ENCODE data around the gene CIB2. TPM values are rescaled to one million over a fixed set of nuclear protein-coding genes. Genes with fewer than 3 reads are reported as not detected.

Gene CIB2
- total RNA-seq, 4 donors from 2014 or later: 8.4 to 19.5 (median 9.5) TPM

DNA sequence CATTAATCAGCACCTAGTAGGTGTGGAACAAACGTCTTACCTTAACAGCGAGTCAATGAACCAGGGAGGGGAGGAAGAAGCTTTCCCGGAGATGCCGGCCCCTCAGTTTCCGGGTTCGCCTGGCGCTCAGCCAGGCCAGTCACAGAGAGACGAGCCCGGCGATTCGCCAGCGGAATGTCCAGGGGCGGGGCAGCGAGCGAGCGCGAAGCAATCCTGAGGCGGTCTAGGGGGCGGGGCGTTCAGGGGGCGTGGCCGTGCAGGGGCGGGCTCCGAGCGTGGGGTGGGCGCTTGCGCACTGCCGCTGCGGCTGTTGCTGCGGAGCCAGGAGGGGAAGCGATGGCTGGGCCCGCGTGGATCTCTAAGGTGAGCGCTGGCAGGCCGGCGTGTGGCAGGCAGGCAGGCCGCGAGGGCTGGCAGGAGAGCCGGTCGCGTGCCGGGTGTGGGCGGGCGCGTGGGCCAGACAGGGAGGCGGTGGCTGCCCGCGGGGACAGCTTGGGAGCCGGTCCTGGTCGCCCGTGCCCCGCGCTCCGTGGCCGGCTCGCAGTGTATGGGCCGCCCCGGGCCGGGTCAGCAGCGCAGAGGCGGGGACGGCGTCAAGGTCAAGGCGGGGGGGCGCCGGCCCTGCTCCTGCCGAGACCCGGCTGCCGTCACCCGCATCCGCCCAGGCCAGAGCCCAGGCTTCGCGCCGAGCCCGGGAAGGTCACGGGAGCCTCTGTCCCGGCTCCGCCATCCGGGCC lies 18.0 kb upstream of the CIB2 start, which contains the start of gene IDH3A:
Gene IDH3A (plus strand): TSS at position 295 of the 737 bp plus-strand sequence. CDS start 42 bp downstream, at position 337.
- Histone ChIP-seq H3K27ac (peak within 1 kb of the TSS; percentile 87 to 95 (median 90)), H3K27me3 (no peaks in the 10 kb centered on the region), H3K4me1 (peaks cover 11 to 37% (median 23%) of the 10 kb centered on the region in 4 donors), H3K9me3 (no peaks in the 10 kb centered on the region), H3K36me3 (no peaks in the 10 kb centered on the region), H3K4me3 (peak within 1 kb of the TSS; percentile 50 to 95 (median 76))
- WGBS, 2 donors (ENCODE audit: low coverage in 1 of 2): 1% methylated on average over 49 of the region's 79 CpGs; no CpG with 5 or more reads in 1 of the 2 donors
- in situ Hi-C loops (cut with MboI; ENCODE audit: low pct_ligation_motif_present in 1 of 4, low pct_unique_long_range_greater_than_20kb in 1 of 4, low sequenced_read_pairs in 3 of 4): loop anchor here in 1 of 4 donors (25.0 kb wide), 1 partner anchor 288 kb away; the partner anchor contains the start of gene IREB2
- peak; percentile 85 for TF ChIP-seq POLR2A (IDR thresholded peaks at IDR 0.05)
- no peak for TF ChIP-seq EP300 (IDR thresholded peaks at IDR 0.05; ENCODE audit: low read depth)
- peak; percentile 92 to 97 (median 95) for TF ChIP-seq POLR2AphosphoS5 (IDR thresholded peaks at IDR 0.05)
- TF ChIP-seq, protein P1, sequence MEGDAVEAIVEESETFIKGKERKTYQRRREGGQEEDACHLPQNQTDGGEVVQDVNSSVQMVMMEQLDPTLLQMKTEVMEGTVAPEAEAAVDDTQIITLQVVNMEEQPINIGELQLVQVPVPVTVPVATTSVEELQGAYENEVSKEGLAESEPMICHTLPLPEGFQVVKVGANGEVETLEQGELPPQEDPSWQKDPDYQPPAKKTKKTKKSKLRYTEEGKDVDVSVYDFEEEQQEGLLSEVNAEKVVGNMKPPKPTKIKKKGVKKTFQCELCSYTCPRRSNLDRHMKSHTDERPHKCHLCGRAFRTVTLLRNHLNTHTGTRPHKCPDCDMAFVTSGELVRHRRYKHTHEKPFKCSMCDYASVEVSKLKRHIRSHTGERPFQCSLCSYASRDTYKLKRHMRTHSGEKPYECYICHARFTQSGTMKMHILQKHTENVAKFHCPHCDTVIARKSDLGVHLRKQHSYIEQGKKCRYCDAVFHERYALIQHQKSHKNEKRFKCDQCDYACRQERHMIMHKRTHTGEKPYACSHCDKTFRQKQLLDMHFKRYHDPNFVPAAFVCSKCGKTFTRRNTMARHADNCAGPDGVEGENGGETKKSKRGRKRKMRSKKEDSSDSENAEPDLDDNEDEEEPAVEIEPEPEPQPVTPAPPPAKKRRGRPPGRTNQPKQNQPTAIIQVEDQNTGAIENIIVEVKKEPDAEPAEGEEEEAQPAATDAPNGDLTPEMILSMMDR (IDR thresholded peaks at IDR 0.05): no peak
- intact Hi-C loops (cut with DNase I; ENCODE audit: low total_unique reads): no loop called here
- peak; percentile 100 for DNase-seq

DNA sequence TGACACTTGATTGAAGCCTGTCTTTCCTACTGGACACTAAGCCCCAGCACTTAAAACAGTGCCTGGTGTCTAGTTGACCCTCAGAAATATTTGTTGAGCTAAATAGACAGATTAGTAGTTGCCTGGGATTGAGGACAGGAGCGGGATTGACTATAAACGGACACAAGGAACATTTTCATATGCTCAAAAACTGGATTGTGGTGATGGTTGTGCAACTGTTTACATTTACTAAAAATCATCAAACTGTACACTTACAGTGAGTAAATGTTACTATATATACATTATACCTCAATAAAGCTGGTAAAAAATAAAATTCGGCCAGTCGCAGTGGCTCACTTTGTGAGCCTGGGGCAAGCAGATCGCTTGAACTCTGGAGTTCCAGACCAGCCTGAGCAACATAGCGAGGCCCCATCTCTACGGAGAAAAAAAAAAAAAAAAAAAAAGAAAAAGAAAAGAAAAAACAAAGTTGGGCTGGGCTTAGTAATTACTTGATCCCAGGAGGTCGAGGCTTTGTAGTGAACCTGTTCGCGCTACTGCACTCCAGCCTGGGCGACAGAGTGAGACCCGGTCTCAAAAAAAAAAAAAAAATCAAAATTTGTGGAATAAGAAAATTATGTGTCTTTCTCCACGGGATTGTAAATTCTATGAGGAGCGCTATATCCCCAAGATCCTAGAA lies 17.3 kb upstream of the CIB2 start:
- peak overlapping the region; percentile 23 to 95 (median 56) for H3K4me3 ChIP-seq
- WGBS, 2 donors (ENCODE audit: low coverage in 1 of 2): 8 to 16% methylated on average over 10 to 14 of the region's 14 CpGs
- DNase-seq: no peak
- no peaks in the 10 kb centered on the region for H3K27me3 ChIP-seq
- H3K36me3 ChIP-seq: no peaks in the 10 kb centered on the region
- H3K9me3 ChIP-seq: no peaks in the 10 kb centered on the region
- intact Hi-C loops (cut with DNase I; ENCODE audit: low total_unique reads) (no loop called here), in situ Hi-C loops (cut with MboI; ENCODE audit: low pct_ligation_motif_present in 1 of 4, low pct_unique_long_range_greater_than_20kb in 1 of 4, low sequenced_read_pairs in 3 of 4) (loop anchor here in 1 of 4 donors (25.0 kb wide), 1 partner anchor 289 kb away; the partner anchor contains the start of gene IREB2)
- H3K4me1 ChIP-seq: peaks cover 11 to 34% (median 23%) of the 10 kb centered on the region in 4 donors
- TF ChIP-seq EP300 (IDR thresholded peaks at IDR 0.05; ENCODE audit: low read depth): no peak
- TF ChIP-seq, protein P1 (IDR thresholded peaks at IDR 0.05): no peak
- no peak for TF ChIP-seq POLR2A (IDR thresholded peaks at IDR 0.05)
- no peak for TF ChIP-seq POLR2AphosphoS5 (IDR thresholded peaks at IDR 0.05)
- peak overlapping the region; percentile 87 to 95 (median 90) for H3K27ac ChIP-seq

DNA sequence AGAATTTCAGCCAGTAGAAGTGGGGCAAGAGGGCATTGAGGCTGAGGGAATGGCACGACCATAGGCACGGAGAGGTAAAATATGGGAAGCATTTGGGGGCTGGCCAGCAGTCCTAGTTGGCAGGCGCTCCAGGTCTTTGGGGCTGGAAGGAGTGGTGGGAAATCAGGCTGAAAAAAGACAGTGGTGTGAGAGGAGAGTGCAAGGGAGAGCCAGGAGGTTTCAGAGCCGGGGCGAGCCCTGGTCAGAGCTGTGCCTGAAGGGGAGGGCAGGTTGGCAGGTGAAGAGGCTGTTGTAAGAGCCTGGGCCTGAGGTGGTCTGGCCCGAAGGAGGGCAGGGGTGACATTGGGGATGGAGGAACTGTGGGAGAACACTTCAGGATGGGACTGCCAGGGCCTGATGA lies 16.3 kb upstream of the CIB2 start:
- in situ Hi-C loops (cut with MboI; ENCODE audit: low pct_ligation_motif_present in 1 of 4, low pct_unique_long_range_greater_than_20kb in 1 of 4, low sequenced_read_pairs in 3 of 4): loop anchor here in 1 of 4 donors (25.0 kb wide), 1 partner anchor 290 kb away; the partner anchor contains the start of gene IREB2

More for the DNA sequence above, 16.3 kb upstream of the CIB2 start:
- DNase-seq: no peak
- H3K27ac ChIP-seq: no peak overlapping the region
- no peaks in the 10 kb centered on the region for H3K27me3 ChIP-seq
- H3K9me3 ChIP-seq: no peaks in the 10 kb centered on the region
- TF ChIP-seq POLR2AphosphoS5 (IDR thresholded peaks at IDR 0.05) (no peak), POLR2A (IDR thresholded peaks at IDR 0.05) (no peak), EP300 (IDR thresholded peaks at IDR 0.05; ENCODE audit: low read depth) (no peak)
- TF ChIP-seq, protein P1 (IDR thresholded peaks at IDR 0.05): no peak
- H3K4me1 ChIP-seq: peaks cover 11 to 31% (median 23%) of the 10 kb centered on the region in 4 donors
- H3K4me3 ChIP-seq: no peak overlapping the region
- WGBS, 2 donors (ENCODE audit: low coverage in 1 of 2): 94 to 100% methylated on average over 1 to 6 of the region's 6 CpGs
- intact Hi-C loops (cut with DNase I; ENCODE audit: low total_unique reads): no loop called here
- no peaks in the 10 kb centered on the region for H3K36me3 ChIP-seq

Measured in transverse colon (tissue), 4 donors.